ENCODE results near the gene HLA-DQA1. TPM values are rescaled to one million over a fixed set of nuclear protein-coding genes. Genes with fewer than 3 reads are reported as not detected.

Gene HLA-DQA1
- total RNA-seq, 4 donors from 2014 or later: 0.30 to 17.2 (median 9.2) TPM

GRCh38 chr6:32662099-32662498, 24.9 kb downstream of the HLA-DQA1 start:
- no peaks in the 10 kb centered on the region for H3K9me3 ChIP-seq
- TF ChIP-seq CTCF (IDR thresholded peaks at IDR 0.05): no peak
- no peak for TF ChIP-seq POLR2A (IDR thresholded peaks at IDR 0.05)
- TF ChIP-seq EP300 (IDR thresholded peaks at IDR 0.05): no peak
- no peaks in the 10 kb centered on the region for H3K27me3 ChIP-seq
- DNase-seq (ENCODE audit: low spot score in 2 of 2): no peak
- WGBS, 2 donors: 53 to 54% methylated on average over 3 to 5 of the region's 7 CpGs
- H3K36me3 ChIP-seq: no peaks in the 10 kb centered on the region
- no peaks in the 10 kb centered on the region for H3K4me1 ChIP-seq
- H3K4me3 ChIP-seq: no peak overlapping the region
- no peak overlapping the region for H3K27ac ChIP-seq

DNA sequence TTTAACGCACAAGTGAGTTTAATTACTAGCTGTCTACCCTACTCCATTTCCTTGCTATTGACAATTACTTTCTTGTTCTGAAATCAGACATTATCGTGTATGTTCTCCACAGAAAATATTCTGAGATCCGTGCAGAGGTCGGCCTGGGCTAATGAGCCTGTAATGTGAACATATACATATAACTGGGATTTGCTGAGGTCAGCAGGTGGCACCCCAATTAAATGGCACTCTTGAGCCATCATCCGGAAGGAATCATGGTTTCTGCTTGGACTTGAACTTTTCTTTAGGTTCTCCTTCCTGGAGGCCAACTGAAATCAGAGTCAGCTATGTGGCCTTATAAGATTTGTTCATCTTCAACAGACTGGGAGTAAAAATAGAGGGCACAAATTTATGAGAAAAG, 25.6 kb downstream of the HLA-DQA1 start:
- Histone ChIP-seq H3K4me3 (no peak overlapping the region), H3K27me3 (no peaks in the 10 kb centered on the region), H3K36me3 (no peaks in the 10 kb centered on the region), H3K9me3 (no peaks in the 10 kb centered on the region), H3K4me1 (no peaks in the 10 kb centered on the region), H3K27ac (no peak overlapping the region)
- TF ChIP-seq CTCF (IDR thresholded peaks at IDR 0.05): no peak
- TF ChIP-seq EP300 (IDR thresholded peaks at IDR 0.05): no peak
- no peak for DNase-seq (ENCODE audit: low spot score in 2 of 2)
- 11 to 14% methylated on average over 5 of the region's 5 CpGs for WGBS, 2 donors

- Histone ChIP-seq H3K4me3 (no peak overlapping the region), H3K9me3 (no peaks in the 10 kb centered on the region), H3K4me1 (no peaks in the 10 kb centered on the region), H3K27ac (no peak overlapping the region), H3K27me3 (no peaks in the 10 kb centered on the region), H3K36me3 (no peaks in the 10 kb centered on the region)
- WGBS, 2 donors: 9 to 10% methylated on average over 7 to 9 of the region's 26 CpGs
- no peak for TF ChIP-seq POLR2A (IDR thresholded peaks at IDR 0.05)
- no peak for TF ChIP-seq CTCF (IDR thresholded peaks at IDR 0.05)
- TF ChIP-seq EP300 (IDR thresholded peaks at IDR 0.05): no peak
- DNase-seq (ENCODE audit: low spot score in 2 of 2): no peak
These were observed 27.1 kb downstream of the HLA-DQA1 start for GRCh38 chr6:32664354-32664753.

DNA sequence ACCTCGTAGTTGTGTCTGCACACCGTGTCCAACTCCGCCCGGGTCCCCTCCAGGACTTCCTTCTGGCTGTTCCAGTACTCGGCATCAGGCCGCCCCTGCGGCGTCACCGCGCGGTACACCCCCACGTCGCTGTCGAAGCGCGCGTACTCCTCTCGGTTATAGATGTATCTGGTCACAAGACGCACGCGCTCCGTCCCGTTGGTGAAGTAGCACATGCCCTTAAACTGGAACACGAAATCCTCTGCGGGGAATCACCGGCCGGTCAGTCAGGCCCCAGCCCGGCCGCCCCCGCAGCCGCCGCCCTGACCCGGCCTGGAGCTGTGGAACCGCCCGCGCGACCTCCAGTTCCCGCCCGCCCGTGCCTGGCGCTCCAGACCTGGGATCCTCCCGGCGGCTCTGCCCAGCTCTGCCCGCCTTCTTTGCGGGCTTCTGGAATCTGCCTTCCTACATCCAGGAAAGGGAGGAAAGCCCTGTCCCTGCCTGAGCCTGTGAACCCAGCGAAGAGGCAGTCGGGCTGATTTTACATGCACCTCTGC, 27.7 kb downstream of the HLA-DQA1 start:
- Histone ChIP-seq H3K36me3 (no peaks in the 10 kb centered on the region), H3K4me3 (no peak overlapping the region), H3K9me3 (no peaks in the 10 kb centered on the region), H3K27ac (no peak overlapping the region), H3K4me1 (no peaks in the 10 kb centered on the region), H3K27me3 (no peaks in the 10 kb centered on the region)
- DNase-seq (ENCODE audit: low spot score in 2 of 2): no peak
- TF ChIP-seq EP300 (IDR thresholded peaks at IDR 0.05) (no peak), CTCF (IDR thresholded peaks at IDR 0.05) (no peak), POLR2A (IDR thresholded peaks at IDR 0.05) (no peak)
- 0% methylated on average over 2 of the region's 47 CpGs; no CpG with 5 or more reads in 1 of the 2 donors for WGBS, 2 donors

GRCh38 chr6:32665661-32666060, 28.5 kb downstream of the HLA-DQA1 start:
- no peaks in the 10 kb centered on the region for H3K9me3 ChIP-seq
- H3K36me3 ChIP-seq: no peaks in the 10 kb centered on the region
- H3K4me3 ChIP-seq: no peak overlapping the region
- WGBS, 2 donors: 15 to 17% methylated on average over 3 of the region's 3 CpGs
- H3K27me3 ChIP-seq: no peaks in the 10 kb centered on the region
- TF ChIP-seq EP300 (IDR thresholded peaks at IDR 0.05) (no peak), POLR2A (IDR thresholded peaks at IDR 0.05) (no peak), CTCF (IDR thresholded peaks at IDR 0.05) (no peak)
- H3K27ac ChIP-seq: no peak overlapping the region
- DNase-seq (ENCODE audit: low spot score in 2 of 2): no peak
- no peaks in the 10 kb centered on the region for H3K4me1 ChIP-seq
